Cortex of kidney (tissue), 1 donor: ENCODE results near the gene PABPN1.
"Not testable (repeated sequence)": the region's sequence is repeated elsewhere in the genome, so short reads cannot be mapped to it uniquely, and the experiment has no call there.

ENCODE experiments used
- DNase-seq: peaks from one replicate; lab custom pipeline; 2025; lab: John Stamatoyannopoulos, UW

PABPN1 gene

GRCh38 chr14:23320584-23321571 is at the start of gene PABPN1:
TSS of gene PABPN1 (plus strand) at chr14:23321457. CDS start at chr14:23321470, 13 bp downstream.
- DNase-seq: peak; percentile 75

GRCh38 chr14:23275412-23275811 is 45.8 kb upstream of the PABPN1 start:
- DNase-seq: no peak

GRCh38 chr14:23277189-23277588 is 44.1 kb upstream of the PABPN1 start:
- no peak for DNase-seq

GRCh38 chr14:23277928-23278327 is 43.3 kb upstream of the PABPN1 start:
- not testable (repeated sequence) for DNase-seq

GRCh38 chr14:23281247-23281646 is 40.0 kb upstream of the PABPN1 start:
- DNase-seq: no peak

- DNase-seq: no peak
Measured at GRCh38 chr14:23284654-23285529, 36.4 kb upstream of the PABPN1 start.

GRCh38 chr14:23285530-23286019 is 35.7 kb upstream of the PABPN1 start:
- DNase-seq: no peak

GRCh38 chr14:23286020-23286901 is 35.0 kb upstream of the PABPN1 start, which contains the start of gene HOMEZ:
TSS of gene HOMEZ (minus strand) at chr14:23286132. CDS start at chr14:23285952, 180 bp downstream.
- DNase-seq: no peak

- DNase-seq: no peak
Measured at GRCh38 chr14:23286902-23287479, 34.3 kb upstream of the PABPN1 start.

GRCh38 chr14:23294734-23295561 is 26.3 kb upstream of the PABPN1 start:
- DNase-seq: no peak

- DNase-seq: no peak
Measured at GRCh38 chr14:23296012-23296777, 25.1 kb upstream of the PABPN1 start.

- no peak for DNase-seq
Measured at GRCh38 chr14:23297096-23297495, 24.2 kb upstream of the PABPN1 start.

- DNase-seq: no peak
Measured at GRCh38 chr14:23297611-23298277, 23.5 kb upstream of the PABPN1 start.

- DNase-seq: no peak
Measured at GRCh38 chr14:23299211-23299957, 21.9 kb upstream of the PABPN1 start.

- DNase-seq: no peak
Measured at GRCh38 chr14:23299986-23300686, 21.1 kb upstream of the PABPN1 start.

- DNase-seq: no peak
Measured at GRCh38 chr14:23300687-23301223, 20.5 kb upstream of the PABPN1 start.
